Adrenal gland (tissue), 12 donors: ENCODE results near the gene KRT25. TPM values are rescaled to one million over a fixed set of nuclear protein-coding genes. Genes with fewer than 3 reads are reported as not detected.

Experiments
- DNase-seq, 7 donors: peaks; one replicate each; pipeline ENCODE4 v3.0.0-alpha.2; 2019 to 2020
- H3K27ac ChIP-seq, 5 donors: fragments of 200-600 bp; sonication (generic) in 4 of 5; 1 replicate in 3 of 5; 2 replicates in 2 of 5; pipeline versions ENCODE4 v1.5.1 to v1.8.0; 2016 to 2020; ENCODE audit warnings: mild to moderate bottlenecking in 1 of 5
- H3K27me3 ChIP-seq: fragments of 200-600 bp; 2 replicates; pipeline ENCODE4 v1.8.0; 2021
- H3K36me3 ChIP-seq, 2 donors: fragments of 200-600 bp; replicated peaks in 1 of 2; 1 replicate in 1 of 2; 2 replicates in 1 of 2; pipeline versions ENCODE4 v1.5.1 to v1.8.0; 2018 to 2022
- H3K4me1 ChIP-seq, 2 donors: fragments of 200-600 bp; replicated peaks in 1 of 2; 1 replicate in 1 of 2; 2 replicates in 1 of 2; pipeline versions ENCODE4 v1.5.1 to v1.8.0; 2018 to 2021
- H3K4me3 ChIP-seq, 4 donors: fragments of 200-600 bp; sonication (generic) in 3 of 4; one replicate each; pipeline ENCODE4 v1.5.1; 2016 to 2018
- H3K9me3 ChIP-seq, 3 donors: fragments of 200-600 bp; sonication (generic) in 1 of 3; replicated peaks in 1 of 3; 1 replicate in 2 of 3; 2 replicates in 1 of 3; pipeline versions ENCODE4 v1.5.1 to v1.8.0; 2016 to 2021
- CTCF ChIP-seq, 6 experiments: fragments of 450-650 bp in 4 of 6; fragments of 200-600 bp in 2 of 6; sonication (generic) in 1 of 6; IDR thresholded peaks; 1 replicate in 5 of 6; 2 replicates in 1 of 6; pipeline versions ENCODE4 v1.5.1 to v1.8.0; 2016 to 2021; ENCODE audit warnings: antibody characterized with exemption in 6 of 6, mild to moderate bottlenecking in 2 of 6, moderate library complexity in 1 of 6
- POLR2A ChIP-seq, 2 donors: fragments of 450-650 bp; IDR thresholded peaks; one replicate each; pipeline ENCODE4 v1.6.1; 2017; ENCODE audit warnings: antibody characterized with exemption in 2 of 2, mild to moderate bottlenecking in 2 of 2, moderate library complexity in 1 of 2
- WGBS, 4 donors: extraction: QIAGEN DNeasy Blood & Tissue Kit in 2 of 4; methylation state at CpG; one replicate each; pipeline versions ENCODE4 v1.1.5 to v1.1.7; 2013 to 2017; 5-methylcytosine and 5-hydroxymethylcytosine counted together
- intact Hi-C, 2 donors: fragments of 100-400 bp; cut with DNase I; formaldehyde crosslinking; loops; one replicate each; pipeline versions ENCODE4 v1.14.1 to v1.15.0; 2022 to 2023
- polyA plus RNA-seq, 3 donors: library from polyadenylated mRNA; stranded (reverse); fragments of 200-250 nt in 2 of 3; fragments of 350-450 nt in 1 of 3; fragmentation: Illumina TruSeq in 1 of 3; extraction: RNeasy Lipid Tissue Mini Kit (QIAGEN cat#74804) in 1 of 3; gene quantifications; one replicate each; pipeline ENCODE4 v1.2.3, GENCODE V29; 2013 to 2014
- total RNA-seq, 9 donors: library from RNA; depleted of rRNA in 4 of 9; stranded (reverse); fragments of >200 nt in 4 of 9; fragments of 120-200 nt in 1 of 9; fragmentation: NEBNext Ultra II Directional in 1 of 9; extraction: Animal tissue kit (Norgen Biotek cat#: 25700) in 1 of 9; gene quantifications; one replicate each; pipeline versions ENCODE4 v1.1.0 to v1.2.4, GENCODE V29; 2013 to 2023
- donor health status: healthy with polysubstance abuse.
- donor health status: Bipolar disorder and iron deficiency.
- donor health status: DM: yes; HTN: yes; CAD: no.
- donor health status: DM: no; HTN: no; CAD: no.
- donor health status: DM: no; HTN: no; CAD: no.
- donor health status: DM: yes; HTN: yes; CAD: no.

The KRT25 gene
- total and polyA plus RNA-seq, 12 donors, result not detected

GRCh38 chr17:40727447-40728231 is 27.5 kb downstream of the KRT25 start:
- Histone ChIP-seq H3K4me3 (no peak overlapping the region), H3K4me1 (no peaks in the 10 kb centered on the region), H3K27ac (no peak overlapping the region), H3K27me3 (peaks cover 1% of the 10 kb centered on the region), H3K36me3 (no peaks in the 10 kb centered on the region), H3K9me3 (no peaks in the 10 kb centered on the region)
- DNase-seq, result peak in 1 of 7 donors; percentile 3
- intact Hi-C loops, result no loop called here
- TF ChIP-seq POLR2A (IDR thresholded peaks at IDR 0.05) (no peak), CTCF (IDR thresholded peaks at IDR 0.05) (no peak)
- WGBS, 4 donors, result 64 to 74% (median 67%) methylated on average over 8 of the region's 8 CpGs

GRCh38 chr17:40726919-40727318 is 28.2 kb downstream of the KRT25 start:
- Histone ChIP-seq H3K36me3 (no peaks in the 10 kb centered on the region), H3K9me3 (no peaks in the 10 kb centered on the region), H3K27me3 (no peaks in the 10 kb centered on the region), H3K27ac (no peak overlapping the region), H3K4me3 (no peak overlapping the region), H3K4me1 (no peaks in the 10 kb centered on the region)
- 55 to 75% (median 69%) methylated on average over 2 of the region's 2 CpGs for WGBS, 4 donors
- no peak for DNase-seq
- TF ChIP-seq CTCF (IDR thresholded peaks at IDR 0.05) (peak in 1 of 6 experiments; percentile 3), POLR2A (IDR thresholded peaks at IDR 0.05) (no peak)
- intact Hi-C loops, result no loop called here

GRCh38 chr17:40724656-40725055 is 30.5 kb downstream of the KRT25 start:
- Histone ChIP-seq H3K4me1 (no peaks in the 10 kb centered on the region), H3K27me3 (no peaks in the 10 kb centered on the region), H3K36me3 (no peaks in the 10 kb centered on the region), H3K4me3 (no peak overlapping the region), H3K27ac (no peak overlapping the region), H3K9me3 (no peaks in the 10 kb centered on the region)
- no peak for DNase-seq
- 39 to 53% (median 46%) methylated on average over 1 of the region's 1 CpG for WGBS, 4 donors
- no peak for TF ChIP-seq POLR2A (IDR thresholded peaks at IDR 0.05)
- no peak for TF ChIP-seq CTCF (IDR thresholded peaks at IDR 0.05)
- intact Hi-C loops, result no loop called here

GRCh38 chr17:40722241-40722640 is 32.9 kb downstream of the KRT25 start:
- TF ChIP-seq CTCF (IDR thresholded peaks at IDR 0.05) (no peak), POLR2A (IDR thresholded peaks at IDR 0.05) (no peak)
- Histone ChIP-seq H3K27ac (no peak overlapping the region), H3K36me3 (no peaks in the 10 kb centered on the region), H3K4me3 (no peak overlapping the region), H3K9me3 (no peaks in the 10 kb centered on the region), H3K4me1 (no peaks in the 10 kb centered on the region), H3K27me3 (no peaks in the 10 kb centered on the region)
- 57 to 66% (median 62%) methylated on average over 1 of the region's 1 CpG for WGBS, 4 donors
- intact Hi-C loops, result no loop called here
- no peak for DNase-seq
